IMR-90 (cell line): ENCODE results near the gene ZNF524. TPM values are rescaled to one million over a fixed set of nuclear protein-coding genes. Genes with fewer than 3 reads are reported as not detected.

ENCODE experiments used
- ATAC-seq: fragments of 200-7000 bp; cut with Tn5 transposase; 2 replicates; pipeline ENCODE4 v1.9.1; 2020; ENCODE audit warnings: low read depth, mild to moderate bottlenecking, moderate library complexity
- BruUV-seq: library from RNA; stranded (reverse); fragments of 400-500 nt; replicated peaks from 2 replicates; lab custom pipeline; 2021; lab: Mats Ljungman, UMichigan
- CTCF ChIA-PET: fragments of 300-600 bp; formaldehyde crosslinking; extraction: SDS; loops from one replicate; lab custom pipeline; 2021; ENCODE audit warnings: antibody characterized with exemption; lab: Yijun Ruan, JAX
- POLR2A ChIA-PET: fragments of 300-600 bp; sonication (Branson Sonifier 250); formaldehyde crosslinking; loops from one replicate; lab custom pipeline; 2022; ENCODE audit warnings: antibody characterized with exemption; ENCODE audit not compliant: unreplicated experiment; lab: Charles Lee
- DNase-seq: peaks from one replicate; pipeline ENCODE4 v3.0.0; 2013
- H2AFZ ChIP-seq: replicated peaks from 2 replicates; pipeline ENCODE3; 2013; ENCODE audit warnings: low read length, mild to moderate bottlenecking; ENCODE audit not compliant: poor library complexity
- H2AK5ac ChIP-seq: 2 replicates; pipeline ENCODE4 v1.6.1; 2013; ENCODE audit warnings: low read depth, low read length, inconsistent platforms
- H2AK9ac ChIP-seq: replicated peaks from 2 replicates; pipeline ENCODE3; 2013; ENCODE audit warnings: mild to moderate bottlenecking, low read depth, low read length, moderate library complexity; ENCODE audit not compliant: poor library complexity
- H2BK120ac ChIP-seq: 2 replicates; pipeline ENCODE4 v1.6.1; 2013; ENCODE audit warnings: low read depth, low read length, inconsistent platforms
- H2BK15ac ChIP-seq: 3 replicates; pipeline ENCODE4 v1.6.1; 2013; ENCODE audit warnings: low read depth, low read length, inconsistent platforms
- H2BK20ac ChIP-seq: 2 replicates; pipeline ENCODE4 v1.6.1; 2013; ENCODE audit warnings: low read depth, mild to moderate bottlenecking, inconsistent platforms, low read length, moderate library complexity
- H2BK5ac ChIP-seq: 2 replicates; pipeline ENCODE4 v1.6.1; 2013; ENCODE audit warnings: mild to moderate bottlenecking, low read depth, low read length, inconsistent platforms; ENCODE audit not compliant: poor library complexity, severe bottlenecking
- H3K14ac ChIP-seq: replicated peaks from 2 replicates; pipeline ENCODE4 v1.6.1; 2013; ENCODE audit warnings: low read depth, low read length, inconsistent platforms
- H3K18ac ChIP-seq: 2 replicates; pipeline ENCODE4 v1.6.1; 2013; ENCODE audit warnings: low read depth, low read length, control low read depth
- H3K23ac ChIP-seq: 2 replicates; pipeline ENCODE4 v1.6.1; 2013; ENCODE audit warnings: low read depth, low read length, inconsistent platforms
- H3K27ac ChIP-seq: 2 replicates; pipeline ENCODE4 v1.5.1; 2013; ENCODE audit warnings: mild to moderate bottlenecking, control low read depth, low read length; ENCODE audit not compliant: insufficient read depth
- H3K27me3 ChIP-seq: 2 replicates; pipeline ENCODE4 v1.6.1; 2013; ENCODE audit warnings: low read length; ENCODE audit not compliant: control insufficient read depth, insufficient read depth
- H3K36me3 ChIP-seq: 2 replicates; pipeline ENCODE4 v1.6.1; 2013; ENCODE audit warnings: low read length, mixed read lengths; ENCODE audit not compliant: control insufficient read depth, insufficient read depth
- H3K4ac ChIP-seq: 2 replicates; pipeline ENCODE4 v1.6.1; 2013; ENCODE audit warnings: low read depth, low read length, inconsistent platforms
- H3K4me1 ChIP-seq: 2 replicates; pipeline ENCODE4 v1.6.1; 2013; ENCODE audit warnings: low read length, mixed read lengths; ENCODE audit not compliant: control insufficient read depth, insufficient read depth
- H3K4me2 ChIP-seq: 2 replicates; pipeline ENCODE4 v1.6.1; 2013; ENCODE audit warnings: low read depth, mild to moderate bottlenecking, control low read depth, low read length, moderate library complexity
- H3K4me3 ChIP-seq: 2 replicates; pipeline ENCODE4 v1.5.1; 2013; ENCODE audit warnings: low read depth, mild to moderate bottlenecking, control low read depth, low read length, moderate library complexity; ENCODE audit not compliant: insufficient read depth
- H3K56ac ChIP-seq: 2 replicates; pipeline ENCODE4 v1.6.1; 2013; ENCODE audit warnings: low read length, inconsistent platforms; ENCODE audit not compliant: insufficient read depth; ENCODE audit errors: extremely low read depth
- H3K79me1 ChIP-seq, 2 experiments: 2 replicates each; pipeline ENCODE4 v1.6.1; 2013; ENCODE audit warnings: low read length in 2 of 2, inconsistent platforms in 1 of 2, low read depth in 1 of 2
- H3K9ac ChIP-seq: 2 replicates; pipeline ENCODE4 v1.6.1; 2013; ENCODE audit warnings: low read depth, low read length, control low read depth
- H3K9me1 ChIP-seq: 2 replicates; pipeline ENCODE4 v1.6.1; 2013; ENCODE audit warnings: low read length, inconsistent platforms; ENCODE audit not compliant: insufficient read depth
- H3K9me3 ChIP-seq: 2 replicates; pipeline ENCODE4 v1.6.1; 2013; ENCODE audit warnings: low read length; ENCODE audit not compliant: control insufficient read depth, insufficient read depth
- H4K20me1 ChIP-seq: 2 replicates; pipeline ENCODE4 v1.6.1; 2013; ENCODE audit warnings: low read length, inconsistent platforms; ENCODE audit not compliant: insufficient read depth
- H4K5ac ChIP-seq: 2 replicates; pipeline ENCODE4 v1.6.1; 2013; ENCODE audit warnings: mild to moderate bottlenecking, low read depth, low read length, control low read depth
- H4K8ac ChIP-seq, 2 experiments: 2 replicates each; pipeline ENCODE4 v1.6.1; 2013; ENCODE audit warnings: low read depth in 2 of 2, low read length in 2 of 2, control low read depth in 1 of 2, inconsistent platforms in 1 of 2
- H4K91ac ChIP-seq: 2 replicates; pipeline ENCODE4 v1.6.1; 2013; ENCODE audit warnings: low read depth, low read length, inconsistent platforms; ENCODE audit not compliant: insufficient read depth
- BHLHE40 ChIP-seq: fragments of 150-350 bp; IDR thresholded peaks from 2 replicates; pipeline ENCODE4 v1.6.1; 2016; ENCODE audit warnings: mild to moderate bottlenecking, low read depth, low read length
- CEBPB ChIP-seq: IDR thresholded peaks from 2 replicates; pipeline ENCODE4 v1.6.1; 2012; ENCODE audit warnings: low read depth, low read length, improper control_type of control experiment
- CHD1 ChIP-seq: IDR thresholded peaks from 2 replicates; pipeline ENCODE4 v1.6.1; 2012; ENCODE audit warnings: low read depth, low read length, improper control_type of control experiment
- MXI1 ChIP-seq: IDR thresholded peaks from 2 replicates; pipeline ENCODE4 v1.6.1; 2012; ENCODE audit warnings: low read depth, mild to moderate bottlenecking, low read length, moderate library complexity, borderline replicate concordance
- NFE2L2 ChIP-seq: fragments of 150-350 bp; IDR thresholded peaks from 2 replicates; pipeline ENCODE4 v1.6.1; 2016; ENCODE audit warnings: low read depth, mild to moderate bottlenecking, low read length
- POLR2A ChIP-seq: IDR thresholded peaks from 2 replicates; pipeline ENCODE4 v1.6.1; 2012; ENCODE audit warnings: mild to moderate bottlenecking, low read depth, low read length
- RAD21 ChIP-seq: IDR thresholded peaks from 2 replicates; pipeline ENCODE4 v1.6.1; 2012; ENCODE audit warnings: low read length, improper control_type of control experiment
- RFX5 ChIP-seq: IDR thresholded peaks from 2 replicates; pipeline ENCODE4 v1.8.0; 2012; ENCODE audit warnings: low read depth, mild to moderate bottlenecking, low read length, moderate library complexity
- WGBS, 2 experiments: methylation state at CpG; one replicate each; pipeline versions ENCODE4 v1.1.5 to v1.1.7; 2013; ENCODE audit warnings: missing lambda C conversion rate in 2 of 2; ENCODE audit not compliant: insufficient read length in 1 of 2; ENCODE audit errors: extremely low coverage in 2 of 2; 5-methylcytosine and 5-hydroxymethylcytosine counted together
- dilution Hi-C: fragments of 300-500 bp; cut with HindIII; formaldehyde crosslinking; loops from one replicate; pipeline ENCODE4 v1.14.3; 2018; ENCODE audit warnings: low sequenced_read_pairs; ENCODE audit not compliant: unreplicated experiment
- in situ Hi-C: fragments of 300-500 bp; cut with MboI; formaldehyde crosslinking; loops from 3 replicates; pipeline ENCODE4 v1.14.3; 2019; ENCODE audit warnings: low sequenced_read_pairs, inconsistent platforms, mixed read lengths
- intact Hi-C: fragments of 100-400 bp; cut with micrococcal nuclease; formaldehyde crosslinking; loops from 2 replicates; pipeline ENCODE4 v1.10.0; 2022
- polyA plus RNA-seq, 3 experiments: library from polyadenylated mRNA; depleted of rRNA; stranded (reverse); fragments of >200 nt; gene quantifications; 2 replicates each; pipeline ENCODE4 v1.2.3, GENCODE V29; 2012; ENCODE audit warnings: low replicate concordance in 1 of 3
- total RNA-seq: library from RNA; depleted of rRNA; stranded (reverse); fragments of >200 nt; gene quantifications from 2 replicates; pipeline ENCODE4 v1.2.3, GENCODE V29; 2012
- TF ChIP-seq, protein P1 (sequence below): conservative IDR thresholded peaks from 2 replicates; pipeline ENCODE4 v1.5.1; 2012; ENCODE audit warnings: mild to moderate bottlenecking, low read depth, low read length, improper control_type of control experiment
- TF ChIP-seq, protein P2 (sequence below): fragments of 150-350 bp; IDR thresholded peaks from 2 replicates; pipeline ENCODE4 v1.6.1; 2017; ENCODE audit warnings: mild to moderate bottlenecking, antibody characterized with exemption, low read length, low read depth

Gene ZNF524
- total and polyA plus RNA-seq, 2 of the 4 experiments (the other 2 are of a cell fraction), result 2.3 to 6.6 TPM

DNA sequence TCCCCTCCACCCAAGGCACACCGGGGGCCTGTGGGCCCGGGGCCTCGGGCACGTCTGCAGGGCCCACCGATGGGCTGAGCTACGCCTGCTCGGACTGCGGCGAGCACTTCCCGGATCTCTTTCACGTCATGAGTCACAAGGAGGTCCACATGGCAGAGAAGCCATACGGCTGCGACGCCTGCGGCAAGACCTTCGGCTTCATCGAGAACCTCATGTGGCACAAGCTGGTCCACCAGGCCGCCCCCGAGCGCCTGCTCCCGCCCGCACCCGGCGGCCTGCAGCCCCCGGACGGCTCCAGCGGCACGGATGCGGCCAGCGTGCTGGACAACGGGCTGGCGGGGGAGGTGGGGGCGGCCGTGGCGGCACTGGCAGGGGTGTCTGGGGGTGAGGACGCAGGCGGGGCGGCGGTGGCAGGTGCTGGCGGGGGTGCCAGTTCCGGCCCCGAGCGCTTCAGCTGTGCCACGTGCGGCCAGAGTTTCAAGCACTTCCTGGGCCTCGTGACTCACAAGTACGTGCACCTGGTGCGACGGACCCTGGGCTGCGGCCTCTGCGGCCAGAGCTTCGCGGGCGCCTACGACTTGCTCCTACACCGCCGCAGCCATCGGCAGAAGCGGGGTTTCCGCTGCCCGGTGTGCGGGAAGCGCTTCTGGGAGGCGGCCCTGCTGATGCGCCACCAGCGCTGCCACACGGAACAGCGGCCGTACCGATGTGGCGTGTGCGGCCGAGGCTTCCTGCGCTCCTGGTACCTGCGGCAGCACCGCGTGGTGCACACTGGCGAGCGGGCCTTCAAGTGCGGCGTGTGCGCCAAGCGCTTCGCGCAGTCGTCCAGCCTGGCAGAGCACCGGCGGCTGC lies 15.7 kb downstream of the ZNF524 start:
- no TSS peak for BruUV-seq
- Histone ChIP-seq H3K9me1 (peaks cover 24% of the 10 kb centered on the region), H2BK5ac (no peak overlapping the region), H3K27me3 (no peaks in the 10 kb centered on the region), H2BK120ac (no peak overlapping the region), H3K27ac (no peak overlapping the region), H4K8ac (no peak overlapping the region), H4K91ac (no peak overlapping the region), H3K4me3 (no peak overlapping the region), H2BK15ac (no peak overlapping the region), H3K14ac (no peak overlapping the region), H3K9ac (no peak overlapping the region), H2AK9ac (peak overlapping the region; percentile 65), H3K23ac (no peak overlapping the region), H4K20me1 (peaks cover 35% of the 10 kb centered on the region), H2AFZ (no peak overlapping the region), H2AK5ac (no peak overlapping the region), H2BK20ac (no peak overlapping the region), H3K56ac (no peak overlapping the region), H3K4me1 (peaks cover 13% of the 10 kb centered on the region), H3K18ac (no peak overlapping the region), H3K79me1 (peaks cover 24 to 52% of the 10 kb centered on the region in 2 experiments), H3K4me2 (no peak overlapping the region), H3K4ac (no peak overlapping the region), H3K9me3 (no peaks in the 10 kb centered on the region), H3K36me3 (peaks cover 35% of the 10 kb centered on the region), H4K5ac (no peak overlapping the region)
- WGBS, 2 experiments, result 98% methylated on average over 63 of the region's 88 CpGs; no CpG with 5 or more reads in 1 of the 2 experiments
- in situ Hi-C loops (no loop called here), dilution Hi-C loops (no loop called here), intact Hi-C loops (no loop called here)
- ChIA-PET CTCF (no interaction called here), POLR2A (no interaction called here)
- no peak for ATAC-seq
- TF ChIP-seq, protein P1, sequence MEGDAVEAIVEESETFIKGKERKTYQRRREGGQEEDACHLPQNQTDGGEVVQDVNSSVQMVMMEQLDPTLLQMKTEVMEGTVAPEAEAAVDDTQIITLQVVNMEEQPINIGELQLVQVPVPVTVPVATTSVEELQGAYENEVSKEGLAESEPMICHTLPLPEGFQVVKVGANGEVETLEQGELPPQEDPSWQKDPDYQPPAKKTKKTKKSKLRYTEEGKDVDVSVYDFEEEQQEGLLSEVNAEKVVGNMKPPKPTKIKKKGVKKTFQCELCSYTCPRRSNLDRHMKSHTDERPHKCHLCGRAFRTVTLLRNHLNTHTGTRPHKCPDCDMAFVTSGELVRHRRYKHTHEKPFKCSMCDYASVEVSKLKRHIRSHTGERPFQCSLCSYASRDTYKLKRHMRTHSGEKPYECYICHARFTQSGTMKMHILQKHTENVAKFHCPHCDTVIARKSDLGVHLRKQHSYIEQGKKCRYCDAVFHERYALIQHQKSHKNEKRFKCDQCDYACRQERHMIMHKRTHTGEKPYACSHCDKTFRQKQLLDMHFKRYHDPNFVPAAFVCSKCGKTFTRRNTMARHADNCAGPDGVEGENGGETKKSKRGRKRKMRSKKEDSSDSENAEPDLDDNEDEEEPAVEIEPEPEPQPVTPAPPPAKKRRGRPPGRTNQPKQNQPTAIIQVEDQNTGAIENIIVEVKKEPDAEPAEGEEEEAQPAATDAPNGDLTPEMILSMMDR, result no peak
- TF ChIP-seq, protein P2, sequence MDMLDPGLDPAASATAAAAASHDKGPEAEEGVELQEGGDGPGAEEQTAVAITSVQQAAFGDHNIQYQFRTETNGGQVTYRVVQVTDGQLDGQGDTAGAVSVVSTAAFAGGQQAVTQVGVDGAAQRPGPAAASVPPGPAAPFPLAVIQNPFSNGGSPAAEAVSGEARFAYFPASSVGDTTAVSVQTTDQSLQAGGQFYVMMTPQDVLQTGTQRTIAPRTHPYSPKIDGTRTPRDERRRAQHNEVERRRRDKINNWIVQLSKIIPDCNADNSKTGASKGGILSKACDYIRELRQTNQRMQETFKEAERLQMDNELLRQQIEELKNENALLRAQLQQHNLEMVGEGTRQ, result no peak
- TF ChIP-seq POLR2A, result no peak
- no peak for TF ChIP-seq BHLHE40
- no peak for TF ChIP-seq NFE2L2
- TF ChIP-seq RFX5, result no peak
- no peak for TF ChIP-seq CEBPB
- no peak for TF ChIP-seq CHD1
- TF ChIP-seq RAD21, result no peak
- TF ChIP-seq MXI1, result no peak
- DNase-seq, result no peak
